Nephron (organoid): Measurements from ENCODE around the gene MRPL37.

Source experiments
- H3K27ac Mint-ChIP-seq, 3 experiments: 2 replicates each; pipeline ENCODE4 v1.8.0; 2020; ENCODE audit warnings: mixed read lengths in 3 of 3, mild to moderate bottlenecking in 2 of 3, moderate library complexity in 1 of 3
- H3K27me3 Mint-ChIP-seq: 2 replicates; pipeline ENCODE4 v1.8.0; 2021; ENCODE audit warnings: low read depth, mild to moderate bottlenecking, moderate library complexity, mixed read lengths
- H3K36me3 Mint-ChIP-seq: 2 replicates; pipeline ENCODE4 v1.8.0; 2020; ENCODE audit warnings: low read depth, mixed read lengths
- H3K4me1 Mint-ChIP-seq: 2 replicates; pipeline ENCODE4 v1.8.0; 2020; ENCODE audit warnings: mixed read lengths
- H3K4me3 Mint-ChIP-seq, 3 experiments: 2 replicates each; pipeline ENCODE4 v1.8.0; 2020; ENCODE audit warnings: mild to moderate bottlenecking in 3 of 3, mixed read lengths in 3 of 3, moderate library complexity in 2 of 3
- H3K9me3 Mint-ChIP-seq: 2 replicates; pipeline ENCODE4 v1.8.0; 2020; ENCODE audit warnings: mixed read lengths
- CTCF ChIP-seq, 3 experiments: fragments of 200-600 bp; sonication (generic); IDR thresholded peaks; one replicate each; pipeline ENCODE4 v1.5.0; 2021; ENCODE audit warnings: antibody characterized with exemption in 3 of 3; ENCODE audit not compliant: unreplicated experiment in 3 of 3

MRPL37 gene

DNA sequence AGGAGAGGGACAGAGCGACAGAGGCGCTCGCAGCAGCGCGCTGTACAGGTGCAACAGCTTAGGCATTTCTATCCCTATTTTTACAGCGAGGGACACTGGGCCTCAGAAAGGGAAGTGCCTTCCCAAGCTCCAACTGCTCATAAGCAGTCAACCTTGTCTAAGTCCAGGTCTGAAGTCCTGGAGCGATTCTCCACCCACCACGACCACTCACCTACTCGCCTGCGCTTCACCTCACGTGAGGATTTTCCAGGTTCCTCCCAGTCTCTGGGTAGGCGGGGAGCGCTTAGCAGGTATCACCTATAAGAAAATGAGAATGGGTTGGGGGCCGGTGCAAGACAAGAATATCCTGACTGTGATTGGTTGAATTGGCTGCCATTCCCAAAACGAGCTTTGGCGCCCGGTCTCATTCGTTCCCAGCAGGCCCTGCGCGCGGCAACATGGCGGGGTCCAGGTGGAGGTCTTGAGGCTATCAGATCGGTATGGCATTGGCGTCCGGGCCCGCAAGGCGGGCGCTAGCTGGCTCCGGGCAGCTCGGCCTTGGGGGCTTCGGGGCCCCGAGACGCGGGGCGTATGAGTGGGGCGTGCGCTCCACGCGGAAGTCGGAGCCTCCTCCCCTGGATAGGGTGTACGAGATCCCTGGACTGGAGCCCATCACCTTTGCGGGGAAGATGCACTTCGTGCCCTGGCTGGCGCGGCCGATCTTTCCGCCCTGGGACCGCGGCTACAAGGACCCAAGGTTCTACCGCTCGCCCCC is at the start of gene MRPL37, which contains the start of gene CYB5RL:
Gene MRPL37, plus strand, starts transcription at position 403 of the 754 bp plus-strand sequence. Its CDS starts 77 bp downstream, at position 480.
Gene CYB5RL, minus strand, starts transcription at position 266 of the 754 bp plus-strand sequence. CDS start 4,414 bp downstream, outside the sequence.
- Mint-ChIP-seq H3K36me3 (peaks cover 11% of the 10 kb centered on the region), H3K4me1 (peaks cover 30% of the 10 kb centered on the region), H3K9me3 (no peaks in the 10 kb centered on the region)

GRCh38 chr1:54151013-54151412 is 49.0 kb upstream of the MRPL37 start:
- peaks cover 4% of the 10 kb centered on the region for H3K27me3 Mint-ChIP-seq
- H3K36me3 Mint-ChIP-seq: no peaks in the 10 kb centered on the region
- no peak overlapping the region for H3K27ac Mint-ChIP-seq
- H3K9me3 Mint-ChIP-seq: no peaks in the 10 kb centered on the region
- no peak for TF ChIP-seq CTCF (IDR thresholded peaks at IDR 0.05; ENCODE audit: unreplicated experiment in 3 of 3)
- no peak overlapping the region for H3K4me3 Mint-ChIP-seq
- H3K4me1 Mint-ChIP-seq: peaks cover 11% of the 10 kb centered on the region

More for the DNA sequence above, at the start of gene MRPL37, which contains the start of gene CYB5RL:
- H3K4me3 Mint-ChIP-seq: peak within 1 kb of the TSS; percentile 89 to 91 (median 90)
- TF ChIP-seq CTCF (IDR thresholded peaks at IDR 0.05; ENCODE audit: unreplicated experiment in 3 of 3): no peak
- H3K27ac Mint-ChIP-seq: peak within 1 kb of the TSS; percentile 71 to 88 (median 82)
- H3K27me3 Mint-ChIP-seq: no peaks in the 10 kb centered on the region

DNA sequence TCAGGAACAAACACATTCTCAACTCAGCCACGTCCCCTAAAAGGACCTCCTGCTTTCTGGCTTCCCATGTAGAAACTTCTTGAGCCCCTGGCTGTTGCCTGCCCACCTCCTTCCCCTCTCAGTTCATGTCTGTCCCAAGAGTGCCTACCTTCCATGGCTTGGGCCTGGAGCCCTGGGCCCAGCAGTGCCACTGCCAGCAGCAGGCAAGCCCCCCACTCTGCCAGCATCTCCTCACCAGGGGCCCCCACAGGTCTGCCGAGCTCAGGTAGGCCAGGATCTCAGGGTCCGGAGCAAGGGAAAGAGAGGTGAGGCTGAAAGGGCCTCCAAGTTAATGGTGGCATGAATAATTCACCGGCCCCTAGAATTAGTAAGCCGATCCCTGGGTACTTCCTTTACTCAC is 47.3 kb upstream of the MRPL37 start, which contains the start of gene CDCP2:
Gene CDCP2, minus strand, starts transcription at position 305 of the 400 bp plus-strand sequence. Its CDS starts 78 bp downstream, at position 227.
- Mint-ChIP-seq H3K4me3 (no peak within 1 kb of the TSS), H3K36me3 (no peaks in the 10 kb centered on the region), H3K4me1 (peaks cover 11% of the 10 kb centered on the region), H3K9me3 (no peaks in the 10 kb centered on the region), H3K27me3 (peaks cover 4% of the 10 kb centered on the region), H3K27ac (peak within 1 kb of the TSS in 1 of 3 experiments; percentile 61)
- TF ChIP-seq CTCF (IDR thresholded peaks at IDR 0.05; ENCODE audit: unreplicated experiment in 3 of 3): no peak

- H3K4me3 Mint-ChIP-seq: no peak overlapping the region
- no peaks in the 10 kb centered on the region for H3K36me3 Mint-ChIP-seq
- peak overlapping the region in 1 of 3 experiments; percentile 61 for H3K27ac Mint-ChIP-seq
- no peaks in the 10 kb centered on the region for H3K9me3 Mint-ChIP-seq
- H3K4me1 Mint-ChIP-seq: peaks cover 11% of the 10 kb centered on the region
- no peak for TF ChIP-seq CTCF (IDR thresholded peaks at IDR 0.05; ENCODE audit: unreplicated experiment in 3 of 3)
- peaks cover 4% of the 10 kb centered on the region for H3K27me3 Mint-ChIP-seq
These were observed 46.2 kb upstream of the MRPL37 start for GRCh38 chr1:54153535-54154439.

GRCh38 chr1:54156201-54156600 is 43.8 kb upstream of the MRPL37 start:
- H3K4me1 Mint-ChIP-seq: peaks cover 11% of the 10 kb centered on the region
- no peak overlapping the region for H3K27ac Mint-ChIP-seq
- no peak overlapping the region for H3K4me3 Mint-ChIP-seq
- no peak for TF ChIP-seq CTCF (IDR thresholded peaks at IDR 0.05; ENCODE audit: unreplicated experiment in 3 of 3)
- H3K27me3 Mint-ChIP-seq: peaks cover 4% of the 10 kb centered on the region
- no peaks in the 10 kb centered on the region for H3K36me3 Mint-ChIP-seq
- no peaks in the 10 kb centered on the region for H3K9me3 Mint-ChIP-seq
